ENCODE data around the gene VPS11.

GRCh38 chr11:119054418-119054817 is 13.2 kb upstream of the VPS11 start:
- TF ChIP-seq EZH2 (IDR thresholded peaks at IDR 0.05; ENCODE audit: low read length, unreplicated experiment) = no peak
- no peak for TF ChIP-seq CTCF (conservative IDR thresholded peaks at IDR 0.05; ENCODE audit: low read depth, low read length)

All from PC-3 (cell line).